ENCODE measurements around the gene ZKSCAN8. TPM values are rescaled to one million over a fixed set of nuclear protein-coding genes. Genes with fewer than 3 reads are reported as not detected.

The ZKSCAN8 gene
- 10 to 100 TPM; 22.5 to 22.8 TPM for total RNA-seq

DNA sequence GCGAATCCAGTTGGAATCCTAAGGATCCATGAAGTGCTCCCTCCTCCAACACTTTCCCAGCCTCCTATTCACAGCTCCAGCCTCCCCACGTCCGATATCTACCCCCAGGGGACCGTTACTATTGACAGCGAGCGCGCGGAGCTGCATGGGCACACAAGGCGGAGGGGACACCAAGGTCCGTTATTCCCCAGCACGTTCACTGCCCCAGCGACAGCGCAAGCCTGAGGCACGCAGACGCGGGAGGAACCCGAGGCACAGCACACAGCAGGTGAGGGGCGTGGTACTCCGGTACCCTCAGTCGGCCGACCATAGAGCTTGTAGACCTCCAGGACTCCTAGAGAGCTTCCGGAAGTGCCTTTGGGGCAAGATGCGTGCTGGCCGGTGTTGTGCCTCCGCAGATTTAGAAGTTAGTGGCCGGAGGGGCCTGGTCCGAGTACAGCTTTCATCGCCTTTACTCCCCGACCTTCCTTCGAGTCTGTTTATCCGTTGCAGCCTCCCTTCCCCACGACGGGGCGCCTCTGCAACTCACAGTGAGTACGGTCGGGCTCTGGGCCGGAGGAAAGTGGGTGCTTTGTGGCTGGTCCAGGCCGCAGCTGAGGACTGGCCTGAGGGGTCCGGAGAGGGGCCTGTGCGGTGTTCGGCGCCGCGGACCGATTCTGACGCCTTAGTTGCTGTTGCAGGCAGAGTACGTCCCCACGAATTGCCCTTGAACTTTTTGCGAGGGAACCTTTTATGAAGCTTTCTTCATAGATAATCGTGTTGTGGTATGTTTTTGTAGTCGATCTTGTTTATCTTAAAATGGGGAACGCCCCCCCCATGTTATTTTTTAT, at the start of gene ZKSCAN8:
Gene ZKSCAN8 (plus strand): TSS at position 384 of the 830 bp plus-strand sequence. CDS start 6,525 bp downstream, outside the sequence.

DNA sequence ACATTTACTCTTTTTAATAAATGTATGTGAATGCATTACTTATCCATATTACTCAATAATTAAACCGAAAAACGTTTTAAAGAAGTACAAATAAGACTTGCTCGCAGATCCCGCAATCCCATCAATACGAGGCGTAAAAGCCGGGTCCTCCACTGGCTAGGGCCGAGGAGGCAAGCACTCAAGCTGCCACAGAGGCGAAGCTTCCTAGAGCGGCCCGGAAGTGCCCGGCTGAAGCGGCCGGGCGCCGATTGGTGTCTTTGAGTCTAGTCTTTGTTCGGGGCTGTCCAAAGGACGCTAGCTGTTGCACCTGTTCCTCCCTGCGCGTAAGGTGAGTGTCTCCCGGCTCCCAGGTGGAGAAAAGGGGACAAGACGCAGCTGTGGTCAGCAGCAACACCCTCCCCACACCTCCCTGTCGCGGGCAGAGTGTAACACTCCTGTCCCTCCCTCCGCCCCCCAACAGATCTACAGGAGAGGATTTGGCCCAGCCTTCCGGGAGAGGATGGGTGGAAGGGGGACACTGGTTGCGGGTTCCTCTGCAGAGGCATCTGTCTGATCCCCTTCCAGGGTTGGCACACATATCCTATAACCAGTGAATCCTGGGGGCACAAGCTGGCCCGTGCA, 17.2 kb upstream of the ZKSCAN8 start, which contains the start of gene ZSCAN16:
Gene ZSCAN16 (plus strand): TSS at position 260 of the 621 bp plus-strand sequence. CDS start 835 bp downstream, outside the sequence.

Other genes starting within 250 kb of the ZKSCAN8 start
- not detected for gene OR2B2, start 229.5 kb upstream of the ZKSCAN8 start, total RNA-seq
- gene OR2B6, start 184.6 kb upstream of the ZKSCAN8 start, total RNA-seq = under 1 TPM in 1 of 2 experiments, not detected in 1; 0.23 TPM
- 1 to 10 TPM in 1 of 2 experiments, under 1 TPM in 1; 0.81 to 1.1 TPM for gene ZNF165, start 61.3 kb upstream of the ZKSCAN8 start, total RNA-seq
- 1 to 10 TPM; 5.3 to 7.1 TPM for gene ZSCAN16, start 17.3 kb upstream of the ZKSCAN8 start, total RNA-seq
- gene ZSCAN9, start 83.4 kb downstream of the ZKSCAN8 start, total RNA-seq = 1 to 10 TPM; 2.4 to 3.6 TPM
- gene ZKSCAN4, start 110.4 kb downstream of the ZKSCAN8 start, total RNA-seq = 1 to 10 TPM; 8.0 to 8.3 TPM
- gene NKAPL, start 117.4 kb downstream of the ZKSCAN8 start, total RNA-seq = under 1 TPM in 1 of 2 experiments, not detected in 1; 0.20 TPM
- gene ZSCAN26, start 125.3 kb downstream of the ZKSCAN8 start, total RNA-seq = 10 to 100 TPM; 10.9 to 11.0 TPM
- gene PGBD1, start 139.7 kb downstream of the ZKSCAN8 start, total RNA-seq = 1 to 10 TPM; 1.1 to 1.2 TPM
- 1 to 10 TPM; 1.0 to 1.2 TPM for gene ZSCAN31, start 194.3 kb downstream of the ZKSCAN8 start, total RNA-seq
- 1 to 10 TPM; 6.3 to 6.6 TPM for gene ZKSCAN3, start 208.1 kb downstream of the ZKSCAN8 start, total RNA-seq

All from activated naive CD4-positive, alpha-beta T cell treated with anti-CD3 and anti-CD28 coated beads, Interleukin-2, amount 10 ng/mL, durations not matched to agents 5 hours and 36 hours (primary cell).